ENCODE data around the gene DENND6B.

Gene DENND6B

DNA sequence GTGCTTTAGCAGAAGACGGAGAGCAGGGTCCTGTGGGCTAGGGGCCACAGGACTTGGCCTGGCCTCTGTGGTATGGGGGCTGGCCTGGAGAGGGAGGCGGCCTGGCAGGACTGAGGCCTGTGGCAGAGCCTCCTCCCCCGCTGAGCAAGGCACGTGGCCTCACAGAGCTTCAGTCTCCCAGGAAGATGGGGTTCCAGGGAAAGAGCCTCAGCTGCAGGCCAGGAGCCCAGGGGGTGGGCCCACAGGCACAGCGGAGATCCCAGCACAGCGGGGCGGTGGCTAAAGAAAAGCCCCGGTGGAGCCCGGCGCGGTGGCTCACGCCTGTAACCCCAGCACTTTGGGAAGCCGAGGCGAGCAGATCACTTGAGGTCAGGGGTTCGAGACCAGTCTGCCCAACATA is 67.5 kb downstream of the DENND6B start:
- H2BK15ac ChIP-seq (ENCODE audit: low read depth, poor library complexity, severe bottlenecking) = no peak overlapping the region
- H3K4me2 ChIP-seq (ENCODE audit: low read length, poor library complexity, severe bottlenecking) = no peak overlapping the region
- H4K8ac ChIP-seq (ENCODE audit: low read length) = no peak overlapping the region
- H3K9me3 ChIP-seq (ENCODE audit: control insufficient read depth, low read length) = no peaks in the 10 kb centered on the region
- 94% methylated on average over 14 of the region's 15 CpGs for WGBS
- no peak overlapping the region for H2BK12ac ChIP-seq (ENCODE audit: low read length in 2 of 2)
- H3K4ac ChIP-seq (ENCODE audit: low read depth in 1 of 2, low read length in 2 of 2) = no peak overlapping the region
- no peak overlapping the region for H3K27ac ChIP-seq (ENCODE audit: low read length, poor library complexity, severe bottlenecking)
- H2BK120ac ChIP-seq (ENCODE audit: low read depth, low read length) = no peak overlapping the region
- H3K9ac ChIP-seq (ENCODE audit: low read length) = no peak overlapping the region
- peak overlapping the region in 1 of 2 experiments; percentile 54 for H3K23ac ChIP-seq (ENCODE audit: low read length in 2 of 2)
- H3K79me1 ChIP-seq (replicated peaks; ENCODE audit: low read length, poor library complexity, severe bottlenecking) = peaks cover 21% of the 10 kb centered on the region
- H2BK5ac ChIP-seq (ENCODE audit: low read depth, low read length, poor library complexity, severe bottlenecking) = no peak overlapping the region
- peaks cover 0 to 5% of the 10 kb centered on the region in 2 experiments for H3K27me3 ChIP-seq (ENCODE audit: control insufficient read depth in 1 of 2, insufficient read depth in 1 of 2, low read length in 2 of 2)
- H3K4me3 ChIP-seq (ENCODE audit: insufficient read depth in 1 of 2, low read depth in 1 of 2, low read length in 2 of 2) = no peak overlapping the region
- DNase-seq = no peak
- H2AFZ ChIP-seq (ENCODE audit: low read depth, low read length) = no peak overlapping the region
- no peak overlapping the region for H2AK5ac ChIP-seq (ENCODE audit: low read length, severe bottlenecking)
- no peak overlapping the region for H4K91ac ChIP-seq (ENCODE audit: low read length)
- H3K36me3 ChIP-seq (ENCODE audit: control insufficient read depth in 1 of 2, insufficient read depth in 2 of 2, low read depth in 1 of 2, low read length in 2 of 2) = peaks cover 4 to 50% of the 10 kb centered on the region in 2 experiments
- no peak overlapping the region for H3K14ac ChIP-seq (ENCODE audit: low read length in 2 of 2)
- no peak overlapping the region for H3K18ac ChIP-seq (ENCODE audit: low read depth in 1 of 2, low read length in 2 of 2)
- H3K4me1 ChIP-seq (ENCODE audit: control insufficient read depth, insufficient read depth, low read depth, low read length) = peaks cover 37% of the 10 kb centered on the region
